Measurements from ENCODE around the gene RAD9A.

The RAD9A gene

GRCh38 chr11:67357831-67358670 lies 33.7 kb upstream of the RAD9A start:
- no peak for DNase-seq

- no peak for DNase-seq
These were observed 27.6 kb upstream of the RAD9A start for GRCh38 chr11:67364169-67364568.

- no peak for DNase-seq
These were observed 26.7 kb upstream of the RAD9A start for GRCh38 chr11:67364783-67365722.

GRCh38 chr11:67365736-67366444 lies 25.9 kb upstream of the RAD9A start:
- DNase-seq = no peak

GRCh38 chr11:67366546-67366945 lies 25.2 kb upstream of the RAD9A start:
- DNase-seq = no peak

- DNase-seq = no peak
These were observed 24.6 kb upstream of the RAD9A start for GRCh38 chr11:67366961-67367760.

- DNase-seq = no peak
These were observed 24.0 kb upstream of the RAD9A start for GRCh38 chr11:67367761-67368227.

GRCh38 chr11:67368621-67369020 lies 23.2 kb upstream of the RAD9A start:
- DNase-seq = no peak

- no peak for DNase-seq
These were observed 22.5 kb upstream of the RAD9A start for GRCh38 chr11:67369275-67369674.

- DNase-seq = no peak
These were observed 21.9 kb upstream of the RAD9A start for GRCh38 chr11:67369801-67370284.

- no peak for DNase-seq
These were observed 21.3 kb upstream of the RAD9A start for GRCh38 chr11:67370351-67371076.

- DNase-seq = no peak
These were observed 20.4 kb upstream of the RAD9A start for GRCh38 chr11:67371189-67371910.

- DNase-seq = no peak
These were observed 19.9 kb upstream of the RAD9A start for GRCh38 chr11:67371911-67372320.

GRCh38 chr11:67372321-67372992 lies 19.3 kb upstream of the RAD9A start:
- DNase-seq = no peak

GRCh38 chr11:67372993-67373647 lies 18.7 kb upstream of the RAD9A start, which contains the start of gene CLCF1:
CLCF1 (minus strand) TSS chr11:67373598; CDS start chr11:67373539, 59 bp downstream.
- DNase-seq = no peak

GRCh38 chr11:67373648-67374570 lies 17.9 kb upstream of the RAD9A start:
- DNase-seq = no peak

GRCh38 chr11:67374571-67375281 lies 17.1 kb upstream of the RAD9A start:
- DNase-seq = no peak

Measured in NCI-H1694 (cell line).